Transverse colon (tissue), 3 donors: ENCODE results near the gene RPS24.

Source experiments
- POLR2A ChIP-seq: fragments of 450-650 bp; IDR thresholded peaks from one replicate; pipeline ENCODE4 v1.6.1; 2016; ENCODE audit warnings: antibody characterized with exemption, mild to moderate bottlenecking, moderate library complexity
- TF ChIP-seq, protein P1 (sequence below), 5 experiments: fragments of 200-600 bp in 3 of 5; fragments of 450-650 bp in 2 of 5; sonication (generic) in 3 of 5; IDR thresholded peaks; 1 replicate in 2 of 5; 2 replicates in 3 of 5; pipeline ENCODE4 v1.5.1; 2016 to 2017; ENCODE audit warnings: antibody characterized with exemption in 5 of 5, inconsistent platforms in 3 of 5, mild to moderate bottlenecking in 2 of 5, moderate library complexity in 1 of 5

- TF ChIP-seq, protein P1, sequence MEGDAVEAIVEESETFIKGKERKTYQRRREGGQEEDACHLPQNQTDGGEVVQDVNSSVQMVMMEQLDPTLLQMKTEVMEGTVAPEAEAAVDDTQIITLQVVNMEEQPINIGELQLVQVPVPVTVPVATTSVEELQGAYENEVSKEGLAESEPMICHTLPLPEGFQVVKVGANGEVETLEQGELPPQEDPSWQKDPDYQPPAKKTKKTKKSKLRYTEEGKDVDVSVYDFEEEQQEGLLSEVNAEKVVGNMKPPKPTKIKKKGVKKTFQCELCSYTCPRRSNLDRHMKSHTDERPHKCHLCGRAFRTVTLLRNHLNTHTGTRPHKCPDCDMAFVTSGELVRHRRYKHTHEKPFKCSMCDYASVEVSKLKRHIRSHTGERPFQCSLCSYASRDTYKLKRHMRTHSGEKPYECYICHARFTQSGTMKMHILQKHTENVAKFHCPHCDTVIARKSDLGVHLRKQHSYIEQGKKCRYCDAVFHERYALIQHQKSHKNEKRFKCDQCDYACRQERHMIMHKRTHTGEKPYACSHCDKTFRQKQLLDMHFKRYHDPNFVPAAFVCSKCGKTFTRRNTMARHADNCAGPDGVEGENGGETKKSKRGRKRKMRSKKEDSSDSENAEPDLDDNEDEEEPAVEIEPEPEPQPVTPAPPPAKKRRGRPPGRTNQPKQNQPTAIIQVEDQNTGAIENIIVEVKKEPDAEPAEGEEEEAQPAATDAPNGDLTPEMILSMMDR (IDR thresholded peaks at IDR 0.05), result no peak
- no peak for TF ChIP-seq POLR2A
These were observed 19.7 kb downstream of the RPS24 start for GRCh38 chr10:78053211-78053868.
